ENCODE results near the gene HOXC4. TPM values are rescaled to one million over a fixed set of nuclear protein-coding genes. Genes with fewer than 3 reads are reported as not detected.

Gene HOXC4
- total and polyA plus RNA-seq, 10 donors, result 0.49 to 2.6 (median 1.4) TPM

DNA sequence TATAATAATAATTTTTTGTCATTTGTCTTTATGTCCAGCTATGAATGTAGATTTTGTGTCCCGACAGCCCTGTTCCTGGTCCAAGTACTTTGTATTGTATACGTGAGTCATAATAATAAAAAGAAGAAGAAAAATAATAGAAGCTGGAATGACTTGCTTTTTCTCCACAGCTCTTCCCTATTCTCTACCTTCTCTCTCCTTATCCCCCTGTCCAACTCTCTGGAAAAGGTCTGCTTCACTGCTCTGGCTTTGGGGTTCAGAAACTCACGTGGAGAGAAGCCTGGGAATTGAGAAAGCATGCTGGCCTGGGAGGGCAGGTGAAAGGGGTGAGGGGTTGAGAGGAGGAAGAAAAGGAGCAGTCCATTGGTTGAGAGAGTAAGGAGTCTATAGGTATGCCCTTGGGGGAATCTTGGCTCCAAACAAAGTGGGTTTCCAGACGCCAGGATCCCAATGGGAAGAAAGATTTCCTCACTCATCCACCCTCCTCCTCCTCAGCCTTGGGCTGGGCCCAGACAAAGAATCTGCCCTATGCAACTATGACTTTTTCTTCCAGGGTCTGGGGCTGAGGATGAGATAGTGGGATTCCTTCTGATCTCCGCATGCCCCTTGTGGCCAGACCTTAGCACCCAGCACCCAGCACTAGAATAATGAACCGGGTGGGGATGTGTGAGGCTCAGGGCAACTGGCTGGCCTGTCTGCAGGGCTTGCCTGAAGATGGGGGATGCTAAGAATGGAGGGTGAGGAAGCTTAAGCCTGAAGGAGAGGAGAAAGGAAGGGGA is 40.8 kb upstream of the HOXC4 start:
- Histone ChIP-seq H3K9me3 (no peaks in the 10 kb centered on the region), H3K4me3 (no peak overlapping the region), H3K4me1 (peaks cover 7 to 50% (median 36%) of the 10 kb centered on the region in 6 donors), H3K27me3 (replicated peaks in 1 of 7) (peaks cover 18 to 100% (median 96%) of the 10 kb centered on the region in 7 donors), H3K36me3 (no peaks in the 10 kb centered on the region), H3K27ac (no peak overlapping the region)
- WGBS, 5 donors, result 30 to 37% (median 32%) methylated on average over 6 of the region's 6 CpGs
- no peak for DNase-seq
- intact Hi-C loops (cut with DNase I; ENCODE audit: low total_unique reads), result no loop called here
- TF ChIP-seq, protein P1, sequence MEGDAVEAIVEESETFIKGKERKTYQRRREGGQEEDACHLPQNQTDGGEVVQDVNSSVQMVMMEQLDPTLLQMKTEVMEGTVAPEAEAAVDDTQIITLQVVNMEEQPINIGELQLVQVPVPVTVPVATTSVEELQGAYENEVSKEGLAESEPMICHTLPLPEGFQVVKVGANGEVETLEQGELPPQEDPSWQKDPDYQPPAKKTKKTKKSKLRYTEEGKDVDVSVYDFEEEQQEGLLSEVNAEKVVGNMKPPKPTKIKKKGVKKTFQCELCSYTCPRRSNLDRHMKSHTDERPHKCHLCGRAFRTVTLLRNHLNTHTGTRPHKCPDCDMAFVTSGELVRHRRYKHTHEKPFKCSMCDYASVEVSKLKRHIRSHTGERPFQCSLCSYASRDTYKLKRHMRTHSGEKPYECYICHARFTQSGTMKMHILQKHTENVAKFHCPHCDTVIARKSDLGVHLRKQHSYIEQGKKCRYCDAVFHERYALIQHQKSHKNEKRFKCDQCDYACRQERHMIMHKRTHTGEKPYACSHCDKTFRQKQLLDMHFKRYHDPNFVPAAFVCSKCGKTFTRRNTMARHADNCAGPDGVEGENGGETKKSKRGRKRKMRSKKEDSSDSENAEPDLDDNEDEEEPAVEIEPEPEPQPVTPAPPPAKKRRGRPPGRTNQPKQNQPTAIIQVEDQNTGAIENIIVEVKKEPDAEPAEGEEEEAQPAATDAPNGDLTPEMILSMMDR (IDR thresholded peaks at IDR 0.05 in 8 of 11, conservative IDR thresholded peaks at IDR 0.05 in 3 of 11), result no peak
- TF ChIP-seq POLR2AphosphoS5 (IDR thresholded peaks at IDR 0.05), result no peak
- no peak for TF ChIP-seq POLR2A (IDR thresholded peaks at IDR 0.05)

DNA sequence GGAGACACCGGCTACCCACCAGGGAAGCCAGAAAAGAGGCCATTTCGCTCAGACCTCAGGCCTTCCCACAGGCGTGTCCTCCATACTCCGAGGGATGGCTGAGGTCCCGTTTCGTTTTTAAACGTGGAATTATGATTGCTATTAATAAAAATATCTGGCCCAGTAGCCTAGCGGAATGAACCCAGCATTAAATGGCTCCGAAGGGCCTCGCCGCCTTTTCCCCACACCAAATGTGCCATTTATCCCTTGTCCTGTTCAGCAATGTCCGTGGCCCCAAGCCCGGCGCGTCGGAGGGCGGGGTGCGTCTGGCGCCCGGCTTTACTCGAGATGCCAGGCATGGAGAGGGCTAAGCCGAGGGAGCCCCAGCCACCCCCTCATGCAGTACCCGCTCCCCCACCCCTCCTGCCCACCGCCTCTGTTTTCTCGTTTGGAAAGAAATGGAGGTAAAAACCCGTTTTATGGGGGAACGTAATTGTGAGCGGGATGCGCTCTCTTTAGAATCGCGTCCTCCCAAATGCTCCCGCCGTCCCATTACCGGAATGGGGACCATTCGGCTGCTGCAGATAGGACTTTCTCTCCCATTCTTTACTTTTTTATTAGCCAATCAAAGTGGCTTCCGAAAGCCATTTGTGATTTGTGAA is 39.1 kb upstream of the HOXC4 start:
- H3K9me3 ChIP-seq, result no peaks in the 10 kb centered on the region
- H3K27me3 ChIP-seq (replicated peaks in 1 of 7), result peaks cover 13 to 100% (median 99%) of the 10 kb centered on the region in 7 donors
- no peaks in the 10 kb centered on the region for H3K36me3 ChIP-seq
- intact Hi-C loops (cut with DNase I; ENCODE audit: low total_unique reads), result no loop called here
- peak overlapping the region in 2 of 8 donors; percentile 1 to 49 for H3K4me3 ChIP-seq
- 5 to 9% (median 6%) methylated on average over 33 to 36 of the region's 36 CpGs for WGBS, 5 donors
- H3K4me1 ChIP-seq, result peaks cover 7 to 60% (median 45%) of the 10 kb centered on the region in 6 donors
- no peak overlapping the region for H3K27ac ChIP-seq
- TF ChIP-seq POLR2AphosphoS5 (IDR thresholded peaks at IDR 0.05) (no peak), POLR2A (IDR thresholded peaks at IDR 0.05) (no peak)
- TF ChIP-seq, protein P1 (IDR thresholded peaks at IDR 0.05 in 8 of 11, conservative IDR thresholded peaks at IDR 0.05 in 3 of 11), result peak in 1 of 11 experiments; percentile 4
- DNase-seq, result no peak

DNA sequence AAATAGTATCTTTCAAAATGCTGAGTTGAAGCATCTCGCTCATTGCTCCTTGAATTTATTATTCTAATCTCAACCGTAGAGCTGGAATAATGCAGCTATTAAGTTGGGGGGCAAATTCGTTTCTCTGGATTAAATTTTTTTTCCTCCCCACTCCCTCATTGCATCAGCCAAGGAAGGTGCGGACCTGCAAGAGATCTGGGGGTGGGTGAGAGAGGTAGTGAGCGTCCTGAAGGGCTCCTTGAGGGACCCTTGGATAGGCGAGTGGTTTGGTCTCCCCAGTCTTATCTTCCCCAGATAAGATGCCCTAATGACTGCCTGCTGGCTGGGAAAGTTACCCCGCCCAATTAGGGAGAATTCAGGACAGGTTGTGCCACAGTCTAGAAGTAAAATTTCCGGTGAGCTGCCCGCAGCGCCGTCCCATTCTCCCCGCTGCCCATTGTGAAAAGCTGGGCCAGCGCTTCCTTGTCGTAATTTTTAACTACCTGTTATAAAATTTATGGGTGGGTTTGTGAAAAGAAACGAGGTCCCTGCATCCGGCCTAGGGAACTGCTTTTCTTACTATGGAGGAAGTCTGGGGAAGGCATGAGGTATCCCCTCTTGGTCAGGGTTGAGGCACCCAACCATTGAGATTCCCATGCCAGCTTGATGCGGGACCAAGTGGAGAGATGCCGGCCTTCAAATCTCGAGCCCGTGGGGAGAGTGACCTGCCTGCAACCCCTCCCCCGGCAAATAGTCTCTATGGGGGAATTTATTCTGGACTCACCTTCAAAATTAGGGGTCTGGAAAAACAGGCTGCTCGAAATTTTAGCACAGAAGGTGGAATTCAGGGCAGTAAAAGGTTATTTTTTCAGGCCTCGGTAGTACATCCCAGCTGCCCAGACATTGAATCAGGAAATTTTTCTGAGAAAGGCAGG is 38.4 kb upstream of the HOXC4 start:
- H3K9me3 ChIP-seq, result no peaks in the 10 kb centered on the region
- peaks cover 7 to 59% (median 45%) of the 10 kb centered on the region in 6 donors for H3K4me1 ChIP-seq
- no peak overlapping the region for H3K4me3 ChIP-seq
- H3K27ac ChIP-seq, result no peak overlapping the region
- no peak for DNase-seq
- 7 to 11% (median 9%) methylated on average over 23 of the region's 23 CpGs for WGBS, 5 donors
- no peaks in the 10 kb centered on the region for H3K36me3 ChIP-seq
- intact Hi-C loops (cut with DNase I; ENCODE audit: low total_unique reads), result no loop called here
- H3K27me3 ChIP-seq (replicated peaks in 1 of 7), result peaks cover 13 to 100% (median 97%) of the 10 kb centered on the region in 7 donors
- TF ChIP-seq, protein P1 (IDR thresholded peaks at IDR 0.05 in 8 of 11, conservative IDR thresholded peaks at IDR 0.05 in 3 of 11), result no peak
- TF ChIP-seq POLR2AphosphoS5 (IDR thresholded peaks at IDR 0.05) (no peak), POLR2A (IDR thresholded peaks at IDR 0.05) (no peak)

Measured in spleen (tissue), 11 donors.